ENCODE measurements around the gene KIF19.

GRCh38 chr17:74280093-74280513 lies 45.9 kb upstream of the KIF19 start:
- no peak for TF ChIP-seq CTCF (conservative IDR thresholded peaks at IDR 0.05; ENCODE audit: low read depth, low read length)
- no peak for TF ChIP-seq EZH2phosphoT487 (IDR thresholded peaks at IDR 0.05; ENCODE audit: borderline replicate concordance, low read length)
